Activated naive CD4-positive, alpha-beta T cell treated with anti-CD3 and anti-CD28 coated beads, Interleukin-2, amount 50 U/mL, for 72 hours (primary cell): Measurements from ENCODE around the gene AIF1. TPM values are rescaled to one million over a fixed set of nuclear protein-coding genes. Genes with fewer than 3 reads are reported as not detected.

Source experiments
- ATAC-seq, 2 donors: fragments of 150-1000 bp; cut with Tn5 transposase; 2 replicates each; pipeline ENCODE4 v1.10.0; 2021; ENCODE audit warnings: mild to moderate bottlenecking in 2 of 2, moderate library complexity in 2 of 2
- DNase-seq, 2 donors: peaks; one replicate each; pipeline ENCODE4 v3.0.0; 2021 to 2022; ENCODE audit warnings: low spot score in 2 of 2
- H3K27ac Mint-ChIP-seq, 2 donors: one replicate each; pipeline ENCODE4 v1.8.0; 2022; ENCODE audit warnings: mild to moderate bottlenecking in 2 of 2, mixed read lengths in 2 of 2
- H3K36me3 Mint-ChIP-seq, 2 donors: one replicate each; pipeline ENCODE4 v1.8.0; 2022; ENCODE audit warnings: mixed read lengths in 2 of 2
- H3K9me3 Mint-ChIP-seq, 2 donors: one replicate each; pipeline ENCODE4 v1.8.0; 2022; ENCODE audit warnings: mixed read lengths in 2 of 2
- total RNA-seq, 2 donors: library from RNA; stranded (reverse); gene quantifications; one replicate each; pipeline ENCODE4 v1.2.3, GENCODE V29; 2022

AIF1 gene
- total RNA-seq, 2 donors from 2014 or later = 43.9 to 117 TPM

GRCh38 chr6:31643818-31644454 is 28.9 kb downstream of the AIF1 start:
- ATAC-seq = no peak
- DNase-seq = no peak
- H3K27ac Mint-ChIP-seq = peak overlapping the region in 1 of 2 donors; percentile 14
- no peaks in the 10 kb centered on the region for H3K9me3 Mint-ChIP-seq
- H3K36me3 Mint-ChIP-seq = peaks cover 8 to 9% of the 10 kb centered on the region in 2 donors

- Mint-ChIP-seq H3K36me3 (peaks cover 10 to 14% of the 10 kb centered on the region in 2 donors), H3K27ac (no peak overlapping the region), H3K9me3 (no peaks in the 10 kb centered on the region)
- DNase-seq (no peak), ATAC-seq (no peak)
Measured at GRCh38 chr6:31645325-31645724, 30.3 kb downstream of the AIF1 start.

GRCh38 chr6:31651602-31652191 is 36.7 kb downstream of the AIF1 start:
- ATAC-seq (peak; percentile 62 to 79), DNase-seq (no peak)
- Mint-ChIP-seq H3K27ac (peak overlapping the region; percentile 98 to 99), H3K36me3 (peaks cover 26 to 41% of the 10 kb centered on the region in 2 donors), H3K9me3 (no peaks in the 10 kb centered on the region)

GRCh38 chr6:31652925-31653724 is 38.1 kb downstream of the AIF1 start:
- Mint-ChIP-seq H3K9me3 (no peaks in the 10 kb centered on the region), H3K36me3 (peaks cover 22 to 49% of the 10 kb centered on the region in 2 donors), H3K27ac (peak overlapping the region; percentile 98 to 99)
- peak; percentile 62 to 72 for ATAC-seq
- no peak for DNase-seq

- Mint-ChIP-seq H3K9me3 (no peaks in the 10 kb centered on the region), H3K36me3 (peaks cover 22 to 56% of the 10 kb centered on the region in 2 donors), H3K27ac (no peak overlapping the region)
- ATAC-seq (no peak), DNase-seq (no peak)
Measured at GRCh38 chr6:31654574-31655348, 39.7 kb downstream of the AIF1 start.

- ATAC-seq (no peak), DNase-seq (no peak)
- no peak within 1 kb of the TSS for H3K27ac Mint-ChIP-seq
- H3K36me3 Mint-ChIP-seq = peaks cover 29 to 60% of the 10 kb centered on the region in 2 donors
- no peaks in the 10 kb centered on the region for H3K9me3 Mint-ChIP-seq
Measured at GRCh38 chr6:31655349-31656237, 40.6 kb downstream of the AIF1 start, which contains the start of gene APOM. TSS of gene APOM (plus strand) at chr6:31655894. CDS start at chr6:31655967, 73 bp downstream.

GRCh38 chr6:31657406-31658157 is 42.5 kb downstream of the AIF1 start:
- DNase-seq (no peak), ATAC-seq (no peak)
- H3K27ac Mint-ChIP-seq = peak overlapping the region; percentile 4 to 94
- peaks cover 22 to 45% of the 10 kb centered on the region in 2 donors for H3K36me3 Mint-ChIP-seq
- H3K9me3 Mint-ChIP-seq = no peaks in the 10 kb centered on the region

GRCh38 chr6:31658158-31658688 is 43.2 kb downstream of the AIF1 start:
- ATAC-seq = no peak

GRCh38 chr6:31658983-31659648 is 44.1 kb downstream of the AIF1 start:
- DNase-seq (no peak), ATAC-seq (no peak)
- Mint-ChIP-seq H3K36me3 (peaks cover 30 to 52% of the 10 kb centered on the region in 2 donors), H3K9me3 (no peaks in the 10 kb centered on the region), H3K27ac (peak overlapping the region; percentile 93 to 94)

More at GRCh38 chr6:31658158-31658688, 43.2 kb downstream of the AIF1 start:
- DNase-seq = no peak
- no peaks in the 10 kb centered on the region for H3K9me3 Mint-ChIP-seq
- peaks cover 21 to 43% of the 10 kb centered on the region in 2 donors for H3K36me3 Mint-ChIP-seq
- H3K27ac Mint-ChIP-seq = peak overlapping the region; percentile 56 to 94

- ATAC-seq (peak; percentile 47 to 63), DNase-seq (peak; percentile 38 to 69)
- H3K36me3 Mint-ChIP-seq = peaks cover 37 to 59% of the 10 kb centered on the region in 2 donors
- peak overlapping the region; percentile 93 to 94 for H3K27ac Mint-ChIP-seq
- H3K9me3 Mint-ChIP-seq = no peaks in the 10 kb centered on the region
Measured at GRCh38 chr6:31659649-31660380, 44.8 kb downstream of the AIF1 start.

GRCh38 chr6:31660381-31661261 is 45.6 kb downstream of the AIF1 start, which contains the start of gene C6orf47:
TSS of gene C6orf47 (minus strand) at chr6:31660778. CDS start at chr6:31659947, 831 bp downstream.
- Mint-ChIP-seq H3K9me3 (no peaks in the 10 kb centered on the region), H3K36me3 (peaks cover 40 to 58% of the 10 kb centered on the region in 2 donors), H3K27ac (peak within 1 kb of the TSS; percentile 93 to 94)
- DNase-seq (peak; percentile 72 to 74), ATAC-seq (peak; percentile 64 to 70)

GRCh38 chr6:31661262-31662123 is 46.5 kb downstream of the AIF1 start:
- DNase-seq (no peak), ATAC-seq (no peak)
- H3K36me3 Mint-ChIP-seq = peaks cover 49 to 58% of the 10 kb centered on the region in 2 donors

More at GRCh38 chr6:31661262-31662123, 46.5 kb downstream of the AIF1 start:
- peak overlapping the region; percentile 74 to 94 for H3K27ac Mint-ChIP-seq
- H3K9me3 Mint-ChIP-seq = no peaks in the 10 kb centered on the region
